SK-N-SH (cell line): ENCODE data around the gene TRPV2. TPM values are rescaled to one million over a fixed set of nuclear protein-coding genes. Genes with fewer than 3 reads are reported as not detected.

Source experiments
- CTCF ChIA-PET: fragments of 300-600, 350-600 bp; formaldehyde crosslinking; extraction: SDS; loops from one replicate; lab custom pipeline; 2021; lab: Yijun Ruan, JAX
- POLR2A ChIA-PET: fragments of 350-600 bp; sonication (Branson Sonifier 250); formaldehyde crosslinking; extraction: SDS; loops from one replicate; lab custom pipeline; 2020; ENCODE audit warnings: antibody characterized with exemption, inconsistent platforms; lab: Yijun Ruan, JAX
- DNase-seq: peaks from one replicate; pipeline ENCODE4 v3.0.0; 2012
- H2AFZ ChIP-seq: fragments of 200-600 bp; sonication (generic); 2 replicates; pipeline ENCODE4 v1.8.1; 2016; ENCODE audit warnings: antibody characterized with exemption, mild to moderate bottlenecking, low read depth
- H3F3A ChIP-seq: fragments of 200-600 bp; sonication (generic); replicated peaks from 2 replicates; pipeline ENCODE3; 2016; ENCODE audit warnings: antibody characterized with exemption, mild to moderate bottlenecking; ENCODE audit not compliant: insufficient read depth
- H3K27ac ChIP-seq, 2 experiments: fragments of 200-500 bp in 1 of 2; fragments of 200-600 bp in 1 of 2; sonication (Bioruptor generic) in 1 of 2; sonication (generic), shearing (Covaris generic) in 1 of 2; 2 replicates each; pipeline versions ENCODE4 v1.5.1 to v1.6.1; 2014 to 2016; ENCODE audit warnings: low read depth in 2 of 2, inconsistent platforms in 1 of 2, low read length in 1 of 2, mild to moderate bottlenecking in 1 of 2, mixed read lengths in 1 of 2
- H3K27me3 ChIP-seq: fragments of 200-600 bp; sonication (generic), shearing (Covaris generic); 2 replicates; pipeline ENCODE4 v1.6.1; 2016; ENCODE audit warnings: mixed run types; ENCODE audit not compliant: insufficient read depth
- H3K36me3 ChIP-seq, 2 experiments: fragments of 200-500 bp in 1 of 2; fragments of 200-600 bp in 1 of 2; sonication (Bioruptor generic) in 1 of 2; sonication (generic) in 1 of 2; replicated peaks in 1 of 2; 2 replicates each; pipeline versions ENCODE3 to v1.5.1; 2014 to 2016; ENCODE audit warnings: low read length in 1 of 2, mild to moderate bottlenecking in 1 of 2; ENCODE audit not compliant: insufficient read depth in 2 of 2, control insufficient read depth in 1 of 2
- H3K4me1 ChIP-seq, 2 experiments: fragments of 200-500 bp in 1 of 2; fragments of 200-600 bp in 1 of 2; sonication (Bioruptor generic) in 1 of 2; sonication (generic), shearing (Covaris generic) in 1 of 2; 2 replicates each; pipeline versions ENCODE4 v1.5.1 to v1.6.1; 2014 to 2016; ENCODE audit warnings: low read depth in 1 of 2, low read length in 1 of 2, mixed run types in 1 of 2; ENCODE audit not compliant: insufficient read depth in 2 of 2, control insufficient read depth in 1 of 2
- H3K4me2 ChIP-seq: fragments of 200-600 bp; sonication (generic), shearing (Covaris generic); 2 replicates; pipeline ENCODE4 v1.6.1; 2017; ENCODE audit warnings: mixed run types
- H3K4me3 ChIP-seq, 2 experiments: fragments of 200-500 bp in 1 of 2; fragments of 200-600 bp in 1 of 2; sonication (Bioruptor generic) in 1 of 2; sonication (generic), shearing (Covaris generic) in 1 of 2; 2 replicates each; pipeline versions ENCODE4 v1.5.1 to v1.8.1; 2014 to 2016; ENCODE audit warnings: low read depth in 2 of 2, inconsistent platforms in 1 of 2, low read length in 1 of 2, mild to moderate bottlenecking in 1 of 2, mixed read lengths in 1 of 2, moderate library complexity in 1 of 2
- H3K79me2 ChIP-seq: fragments of 200-600 bp; sonication (generic); 2 replicates; pipeline ENCODE4 v1.8.1; 2017; ENCODE audit warnings: mild to moderate bottlenecking; ENCODE audit not compliant: insufficient read depth
- H3K9ac ChIP-seq: fragments of 200-600 bp; sonication (generic); 2 replicates; pipeline ENCODE4 v1.6.1; 2017; ENCODE audit warnings: mixed run types
- H3K9me2 ChIP-seq: fragments of 200-600 bp; sonication (generic); 2 replicates; pipeline ENCODE4 v1.6.1; 2017; ENCODE audit warnings: mixed run types
- H3K9me3 ChIP-seq: fragments of 200-600 bp; sonication (generic); 2 replicates; pipeline ENCODE4 v1.6.1; 2017; ENCODE audit warnings: mixed run types, mild to moderate bottlenecking, moderate library complexity
- H4K20me1 ChIP-seq: fragments of 200-600 bp; sonication (generic); 2 replicates; pipeline ENCODE4 v1.6.1; 2017; ENCODE audit warnings: mild to moderate bottlenecking, mixed run types; ENCODE audit not compliant: insufficient read depth
- CHD2 ChIP-seq: fragments of 150-350 bp; IDR thresholded peaks from 2 replicates; pipeline ENCODE4 v1.6.1; 2018; ENCODE audit warnings: low read length; ENCODE audit not compliant: partially characterized antibody
- EP300 ChIP-seq, 2 experiments: IDR thresholded peaks; 2 replicates each; pipeline versions ENCODE4 v1.4.0 to v1.6.1; 2012; ENCODE audit warnings: borderline replicate concordance in 1 of 2, low read depth in 1 of 2, low read length in 1 of 2
- EZH2phosphoT487 ChIP-seq: fragments of 200-600 bp; sonication (generic); IDR thresholded peaks from 2 replicates; pipeline ENCODE4 v1.6.1; 2017; ENCODE audit warnings: low read depth, mixed run types, mild to moderate bottlenecking, antibody characterized with exemption, moderate library complexity, borderline replicate concordance
- FOSL2 ChIP-seq: IDR thresholded peaks from 2 replicates; pipeline ENCODE4 v1.4.0; 2012; ENCODE audit warnings: low read depth, mild to moderate bottlenecking, moderate library complexity, borderline replicate concordance
- FOXJ3 ChIP-seq: sonication (generic); formaldehyde crosslinking; IDR thresholded peaks from 2 replicates; pipeline ENCODE4 v1.5.1; 2020; ENCODE audit warnings: mild to moderate bottlenecking, missing genetic modification reagents
- FOXM1 ChIP-seq: IDR thresholded peaks from 2 replicates; pipeline ENCODE4 v1.4.0; 2012; ENCODE audit warnings: low read depth, mild to moderate bottlenecking
- GABPA ChIP-seq: IDR thresholded peaks from 2 replicates; pipeline ENCODE4 v1.4.0; 2012; ENCODE audit warnings: low read depth, mild to moderate bottlenecking
- GATA2 ChIP-seq: sonication (generic); formaldehyde crosslinking; IDR thresholded peaks from 2 replicates; pipeline ENCODE4 v1.5.0; 2020; ENCODE audit warnings: mild to moderate bottlenecking, missing genetic modification reagents
- IRF3 ChIP-seq: fragments of 150-350 bp; IDR thresholded peaks from 2 replicates; pipeline ENCODE4 v1.6.1; 2016; ENCODE audit warnings: mild to moderate bottlenecking, low read depth, low read length
- JUND ChIP-seq: IDR thresholded peaks from 2 replicates; pipeline ENCODE4 v1.4.0; 2012
- MXI1 ChIP-seq: IDR thresholded peaks from 2 replicates; pipeline ENCODE4 v1.6.1; 2012; ENCODE audit warnings: mild to moderate bottlenecking, low read depth, low read length, improper control_type of control experiment
- RAD21 ChIP-seq: IDR thresholded peaks from 2 replicates; pipeline ENCODE4 v1.6.1; 2012; ENCODE audit warnings: mild to moderate bottlenecking, low read length
- RCOR1 ChIP-seq: fragments of 150-350 bp; IDR thresholded peaks from 2 replicates; pipeline ENCODE4 v1.6.1; 2017; ENCODE audit warnings: antibody characterized with exemption, low read length
- REST ChIP-seq: IDR thresholded peaks from 2 replicates; pipeline ENCODE4 v1.6.1; 2012; ENCODE audit warnings: mild to moderate bottlenecking, low read depth, low read length, moderate library complexity
- RFX5 ChIP-seq: IDR thresholded peaks from 2 replicates; pipeline ENCODE4 v1.6.1; 2012; ENCODE audit warnings: mild to moderate bottlenecking, improper control_type of control experiment, low read length
- SIN3A ChIP-seq: IDR thresholded peaks from 2 replicates; pipeline ENCODE4 v1.6.1; 2012; ENCODE audit warnings: low read depth, mild to moderate bottlenecking, low read length, moderate library complexity, borderline replicate concordance
- SMC3 ChIP-seq: IDR thresholded peaks from 2 replicates; pipeline ENCODE4 v1.6.1; 2012; ENCODE audit warnings: low read depth, low read length, improper control_type of control experiment
- TEAD4 ChIP-seq: IDR thresholded peaks from 2 replicates; pipeline ENCODE4 v1.4.0; 2012; ENCODE audit warnings: mild to moderate bottlenecking, borderline replicate concordance; ENCODE audit not compliant: insufficient read depth
- USF2 ChIP-seq: fragments of 150-350 bp; IDR thresholded peaks from 2 replicates; pipeline ENCODE4 v1.6.1; 2017; ENCODE audit warnings: antibody characterized with exemption, low read length, low read depth, borderline replicate concordance
- YY1 ChIP-seq: IDR thresholded peaks from 2 replicates; pipeline ENCODE4 v1.4.0; 2012; ENCODE audit warnings: low read depth, mild to moderate bottlenecking
- WGBS: methylation state at CpG from one replicate; pipeline ENCODE4 v1.1.6; 2017; ENCODE audit warnings: low lambda C conversion rate; 5-methylcytosine and 5-hydroxymethylcytosine counted together
- polyA plus RNA-seq, 3 experiments: library from polyadenylated mRNA; depleted of rRNA; stranded (reverse); fragments of >200 nt; gene quantifications; 2 replicates each; pipeline ENCODE4 v1.2.3, GENCODE V29; 2012

TRPV2 gene
- polyA plus RNA-seq, 1 of the 3 experiments (the other 2 are of a cell fraction) = 11.0 TPM

GRCh38 chr17:16475179-16475704, 59.9 kb downstream of the TRPV2 start:
- no peak overlapping the region for H3K9ac ChIP-seq
- no peak overlapping the region for H3K4me2 ChIP-seq
- peaks cover 7 to 34% of the 10 kb centered on the region in 2 experiments for H3K4me1 ChIP-seq
- H2AFZ ChIP-seq = no peak overlapping the region
- no peaks in the 10 kb centered on the region for H4K20me1 ChIP-seq
- H3F3A ChIP-seq = no peaks in the 10 kb centered on the region
- POLR2A ChIA-PET = interaction anchor here (0.9 to 2.8 kb wide), 2 partner anchors 12 to 36 kb away, joined by 3 to 8 read pairs; no protein-coding TSS in a partner anchor
- CTCF ChIA-PET = interaction anchor here (0.8 to 2.5 kb wide), 3 partner anchors 13 to 46 kb away, joined by 3 to 18 read pairs (median 3); no protein-coding TSS in a partner anchor
- H3K9me2 ChIP-seq = no peaks in the 10 kb centered on the region
- no peak for DNase-seq
- no peak overlapping the region for H3K27ac ChIP-seq
- H3K36me3 ChIP-seq = no peaks in the 10 kb centered on the region
- H3K79me2 ChIP-seq = no peaks in the 10 kb centered on the region
- H3K27me3 ChIP-seq = no peaks in the 10 kb centered on the region
- no peak overlapping the region for H3K4me3 ChIP-seq
- 85% methylated on average over 4 of the region's 4 CpGs for WGBS
- no peaks in the 10 kb centered on the region for H3K9me3 ChIP-seq
- TF ChIP-seq USF2 (no peak), MXI1 (no peak), SIN3A (no peak), YY1 (no peak)

- peaks cover 7 to 28% of the 10 kb centered on the region in 2 experiments; a peak in 3 of 4 replicates for H3K4me1 ChIP-seq
- ChIA-PET POLR2A (no interaction called here), CTCF (interaction anchor here (1.3 kb wide), 1 partner anchor 24 kb away, joined by 5 read pairs; no protein-coding TSS in a partner anchor)
- H3K9me3 ChIP-seq = no peaks in the 10 kb centered on the region
- H3K36me3 ChIP-seq = no peaks in the 10 kb centered on the region
- no peak for DNase-seq
- no peaks in the 10 kb centered on the region for H3K27me3 ChIP-seq
- no peak overlapping the region for H3K4me3 ChIP-seq
- H3K9me2 ChIP-seq = no peaks in the 10 kb centered on the region
- peak overlapping the region; percentile 90 for H2AFZ ChIP-seq
- WGBS = 6% methylated on average over 4 of the region's 5 CpGs
- no peaks in the 10 kb centered on the region for H3K79me2 ChIP-seq
- peak overlapping the region; percentile 43; the same call in 1 of the 2 replicates for H3K4me2 ChIP-seq
- H3F3A ChIP-seq = no peaks in the 10 kb centered on the region
- H3K9ac ChIP-seq = peak overlapping the region; percentile 67; the same call in 1 of the 2 replicates
- peak overlapping the region; percentile 64 to 81; a peak in 3 of 4 replicates for H3K27ac ChIP-seq
- no peaks in the 10 kb centered on the region for H4K20me1 ChIP-seq
- TF ChIP-seq FOXM1 = no peak
- no peak for TF ChIP-seq EP300 (IDR thresholded peaks at IDR 0.05; ENCODE audit: borderline replicate concordance in 1 of 2, low read depth in 1 of 2, low read length in 1 of 2)
- no peak for TF ChIP-seq RCOR1
- TF ChIP-seq JUND = no peak; the same call in 1 of the 2 replicates
- TF ChIP-seq EZH2phosphoT487 = no peak
- TF ChIP-seq USF2 = no peak
- no peak for TF ChIP-seq SMC3
- no peak for TF ChIP-seq RFX5
- 0 out of 2 replicates have a peak, but pooled peaks have one; percentile 4 for TF ChIP-seq REST
- no peak for TF ChIP-seq CHD2
- TF ChIP-seq RAD21 = no peak
- TF ChIP-seq FOSL2 = peak; percentile 93
- TF ChIP-seq TEAD4 = no peak
- TF ChIP-seq MXI1 = no peak
- TF ChIP-seq GATA2 (CRISPR knock-in tag) = no peak
- no peak for TF ChIP-seq IRF3
- no peak for TF ChIP-seq GABPA
- TF ChIP-seq FOXJ3 (CRISPR knock-in tag) = no peak
Measured at GRCh38 chr17:16477255-16477654, 61.9 kb downstream of the TRPV2 start.
